HL-60 (cell line): ENCODE results near the gene BCL11A.

Source experiments
- DNase-seq, 2 experiments: peaks; one replicate each; pipeline ENCODE4 v3.0.0-alpha.2; 2010 to 2020; ENCODE audit warnings: low read depth in 1 of 2, low spot score in 1 of 2
- H3K27ac ChIP-seq: fragments of 250-450 bp; sonication (Bioruptor Pico); replicated peaks from 2 replicates; pipeline ENCODE4 v1.5.1; 2020; ENCODE audit warnings: mild to moderate bottlenecking, moderate library complexity
- H3K27me3 ChIP-seq: fragments of 250-450 bp; sonication (Bioruptor Pico); 2 replicates; pipeline ENCODE4 v1.5.1; 2021; ENCODE audit warnings: mild to moderate bottlenecking, moderate library complexity; ENCODE audit not compliant: insufficient read depth, poor library complexity, severe bottlenecking
- H3K4me3 ChIP-seq: replicated peaks from 2 replicates; pipeline ENCODE4 v1.5.1; 2011; ENCODE audit warnings: mild to moderate bottlenecking, control low read depth, low read length; ENCODE audit not compliant: insufficient read depth
- GABPA ChIP-seq: IDR thresholded peaks from 2 replicates; pipeline ENCODE4 v1.6.1; 2012; ENCODE audit warnings: low read depth
- POLR2AphosphoS5 ChIP-seq: IDR thresholded peaks from 2 replicates; pipeline ENCODE4 v1.6.1; 2012; ENCODE audit warnings: low read depth
- SPI1 ChIP-seq: IDR thresholded peaks from 2 replicates; pipeline ENCODE4 v1.6.1; 2012; ENCODE audit warnings: low read depth, mild to moderate bottlenecking, borderline replicate concordance
- TF ChIP-seq, protein P1 (sequence below): IDR thresholded peaks from one replicate; pipeline ENCODE4 v1.5.1; 2011; ENCODE audit warnings: low read length, control low read depth, inconsistent platforms; ENCODE audit not compliant: insufficient read depth
- TF ChIP-seq, protein P2 (sequence below): IDR thresholded peaks from 2 replicates; pipeline ENCODE4 v1.6.1; 2012; ENCODE audit warnings: low read depth; ENCODE audit not compliant: insufficient replicate concordance

BCL11A gene

DNA sequence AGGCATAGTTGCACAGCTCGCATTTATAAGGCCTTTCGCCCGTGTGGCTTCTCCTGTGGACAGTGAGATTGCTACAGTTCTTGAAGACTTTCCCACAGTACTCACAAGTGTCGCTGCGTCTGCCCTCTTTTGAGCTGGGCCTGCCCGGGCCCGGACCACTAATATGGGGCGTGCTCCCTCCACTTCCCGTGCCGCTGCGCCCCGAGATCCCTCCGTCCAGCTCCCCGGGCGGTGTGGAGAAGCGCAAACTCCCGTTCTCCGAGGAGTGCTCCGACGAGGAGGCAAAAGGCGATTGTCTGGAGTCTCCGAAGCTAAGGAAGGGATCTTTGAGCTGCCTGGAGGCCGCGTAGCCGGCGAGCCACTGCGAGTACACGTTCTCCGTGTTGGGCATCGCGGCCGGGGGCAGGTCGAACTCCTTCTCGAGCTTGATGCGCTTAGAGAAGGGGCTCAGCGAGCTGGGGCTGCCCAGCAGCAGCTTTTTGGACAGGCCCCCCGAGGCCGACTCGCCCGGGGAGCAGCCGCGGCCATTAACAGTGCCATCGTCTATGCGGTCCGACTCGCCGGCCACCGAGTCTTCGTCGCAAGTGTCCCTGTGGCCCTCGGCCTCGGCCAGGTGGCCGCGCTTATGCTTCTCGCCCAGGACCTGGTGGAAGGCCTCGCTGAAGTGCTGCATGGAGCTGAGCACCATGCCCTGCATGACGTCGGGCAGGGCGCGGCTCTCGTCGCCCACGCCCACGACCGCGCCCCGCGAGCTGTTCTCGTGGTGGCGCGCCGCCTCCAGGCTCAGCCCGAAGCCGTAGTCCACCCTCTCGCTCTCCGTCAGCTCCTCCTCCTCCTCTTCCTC lies 92.7 kb downstream of the BCL11A start:
- no peaks in the 10 kb centered on the region for H3K27me3 ChIP-seq
- no peak overlapping the region for H3K4me3 ChIP-seq
- TF ChIP-seq, protein P1, sequence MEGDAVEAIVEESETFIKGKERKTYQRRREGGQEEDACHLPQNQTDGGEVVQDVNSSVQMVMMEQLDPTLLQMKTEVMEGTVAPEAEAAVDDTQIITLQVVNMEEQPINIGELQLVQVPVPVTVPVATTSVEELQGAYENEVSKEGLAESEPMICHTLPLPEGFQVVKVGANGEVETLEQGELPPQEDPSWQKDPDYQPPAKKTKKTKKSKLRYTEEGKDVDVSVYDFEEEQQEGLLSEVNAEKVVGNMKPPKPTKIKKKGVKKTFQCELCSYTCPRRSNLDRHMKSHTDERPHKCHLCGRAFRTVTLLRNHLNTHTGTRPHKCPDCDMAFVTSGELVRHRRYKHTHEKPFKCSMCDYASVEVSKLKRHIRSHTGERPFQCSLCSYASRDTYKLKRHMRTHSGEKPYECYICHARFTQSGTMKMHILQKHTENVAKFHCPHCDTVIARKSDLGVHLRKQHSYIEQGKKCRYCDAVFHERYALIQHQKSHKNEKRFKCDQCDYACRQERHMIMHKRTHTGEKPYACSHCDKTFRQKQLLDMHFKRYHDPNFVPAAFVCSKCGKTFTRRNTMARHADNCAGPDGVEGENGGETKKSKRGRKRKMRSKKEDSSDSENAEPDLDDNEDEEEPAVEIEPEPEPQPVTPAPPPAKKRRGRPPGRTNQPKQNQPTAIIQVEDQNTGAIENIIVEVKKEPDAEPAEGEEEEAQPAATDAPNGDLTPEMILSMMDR: no peak
- TF ChIP-seq POLR2AphosphoS5: no peak
- TF ChIP-seq, protein P2, sequence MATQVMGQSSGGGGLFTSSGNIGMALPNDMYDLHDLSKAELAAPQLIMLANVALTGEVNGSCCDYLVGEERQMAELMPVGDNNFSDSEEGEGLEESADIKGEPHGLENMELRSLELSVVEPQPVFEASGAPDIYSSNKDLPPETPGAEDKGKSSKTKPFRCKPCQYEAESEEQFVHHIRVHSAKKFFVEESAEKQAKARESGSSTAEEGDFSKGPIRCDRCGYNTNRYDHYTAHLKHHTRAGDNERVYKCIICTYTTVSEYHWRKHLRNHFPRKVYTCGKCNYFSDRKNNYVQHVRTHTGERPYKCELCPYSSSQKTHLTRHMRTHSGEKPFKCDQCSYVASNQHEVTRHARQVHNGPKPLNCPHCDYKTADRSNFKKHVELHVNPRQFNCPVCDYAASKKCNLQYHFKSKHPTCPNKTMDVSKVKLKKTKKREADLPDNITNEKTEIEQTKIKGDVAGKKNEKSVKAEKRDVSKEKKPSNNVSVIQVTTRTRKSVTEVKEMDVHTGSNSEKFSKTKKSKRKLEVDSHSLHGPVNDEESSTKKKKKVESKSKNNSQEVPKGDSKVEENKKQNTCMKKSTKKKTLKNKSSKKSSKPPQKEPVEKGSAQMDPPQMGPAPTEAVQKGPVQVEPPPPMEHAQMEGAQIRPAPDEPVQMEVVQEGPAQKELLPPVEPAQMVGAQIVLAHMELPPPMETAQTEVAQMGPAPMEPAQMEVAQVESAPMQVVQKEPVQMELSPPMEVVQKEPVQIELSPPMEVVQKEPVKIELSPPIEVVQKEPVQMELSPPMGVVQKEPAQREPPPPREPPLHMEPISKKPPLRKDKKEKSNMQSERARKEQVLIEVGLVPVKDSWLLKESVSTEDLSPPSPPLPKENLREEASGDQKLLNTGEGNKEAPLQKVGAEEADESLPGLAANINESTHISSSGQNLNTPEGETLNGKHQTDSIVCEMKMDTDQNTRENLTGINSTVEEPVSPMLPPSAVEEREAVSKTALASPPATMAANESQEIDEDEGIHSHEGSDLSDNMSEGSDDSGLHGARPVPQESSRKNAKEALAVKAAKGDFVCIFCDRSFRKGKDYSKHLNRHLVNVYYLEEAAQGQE: no peak
- TF ChIP-seq GABPA: no peak
- no peak for TF ChIP-seq SPI1
- H3K27ac ChIP-seq: no peak overlapping the region
- no peak for DNase-seq

DNA sequence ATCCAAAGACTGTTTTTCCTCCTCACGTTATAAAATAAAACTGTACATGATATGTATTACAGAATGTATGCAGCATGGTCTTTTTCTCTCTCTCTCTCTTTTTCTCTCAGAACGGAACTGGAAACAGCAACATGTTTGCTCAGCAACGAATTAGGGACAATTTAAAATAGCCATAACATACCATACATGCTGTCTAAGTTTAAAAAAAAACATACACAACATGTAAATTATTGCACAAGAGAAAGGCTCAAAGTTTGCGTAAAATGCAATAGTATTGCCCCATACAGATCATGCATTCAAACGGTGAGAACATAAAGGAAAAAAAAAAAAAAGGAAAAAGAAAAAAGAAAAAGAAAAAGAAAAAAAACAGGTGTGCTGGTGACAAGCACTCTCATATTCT lies 93.6 kb downstream of the BCL11A start:
- H3K27ac ChIP-seq: no peak overlapping the region
- peak; percentile 12 to 38 for DNase-seq

DNA sequence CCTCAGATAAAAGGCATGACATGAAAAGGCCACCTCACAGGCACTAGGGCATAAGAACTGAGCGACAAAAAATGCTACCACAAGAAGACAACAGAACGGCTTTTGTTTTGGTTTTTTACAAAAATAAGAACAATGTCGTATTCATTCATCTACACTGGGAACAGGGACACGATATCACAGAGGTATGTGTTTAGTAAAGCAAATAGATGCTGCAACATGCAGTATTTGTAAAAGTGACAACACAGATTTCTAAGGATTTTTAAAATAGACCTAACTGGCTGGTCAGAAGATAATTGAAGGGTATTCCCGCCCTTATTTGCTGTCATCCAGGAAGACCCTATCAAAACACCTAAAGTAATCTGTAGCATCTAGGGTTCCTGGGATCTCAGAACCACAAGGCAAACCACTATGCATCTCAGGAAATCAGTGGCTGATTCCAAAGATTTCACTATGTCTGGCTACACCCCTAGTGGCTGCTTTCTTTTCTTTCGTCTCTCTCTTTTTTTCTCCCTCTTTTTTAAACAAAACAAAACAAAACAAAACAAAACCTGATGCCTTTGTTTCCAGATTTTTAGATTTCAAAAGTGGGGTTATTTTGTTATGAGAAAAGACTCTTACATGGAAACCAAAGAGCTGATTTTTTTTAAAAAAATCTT lies 97.2 kb downstream of the BCL11A start:
- DNase-seq: no peak
- no peak for TF ChIP-seq POLR2AphosphoS5
- TF ChIP-seq, protein P2: no peak
- no peak for TF ChIP-seq GABPA
- H3K27me3 ChIP-seq: no peaks in the 10 kb centered on the region
- no peak overlapping the region for H3K27ac ChIP-seq
- H3K4me3 ChIP-seq: no peak overlapping the region

More for the DNA sequence above, 93.6 kb downstream of the BCL11A start:
- H3K4me3 ChIP-seq: no peak overlapping the region
- TF ChIP-seq GABPA (no peak), POLR2AphosphoS5 (no peak), SPI1 (no peak)
- TF ChIP-seq, protein P2: no peak
- TF ChIP-seq, protein P1: no peak
- H3K27me3 ChIP-seq: no peaks in the 10 kb centered on the region
